Gastroesophageal sphincter (tissue), 3 donors: Measurements from ENCODE around the gene TUBGCP6.

Source experiments
- CTCF ChIP-seq, 4 experiments: fragments of 200-600 bp in 2 of 4; fragments of 450-650 bp in 2 of 4; sonication (generic) in 1 of 4; IDR thresholded peaks; one replicate each; pipeline ENCODE4 v1.5.1; 2017 to 2019; ENCODE audit warnings: antibody characterized with exemption in 4 of 4, mild to moderate bottlenecking in 2 of 4, moderate library complexity in 2 of 4
- EP300 ChIP-seq: sonication (generic); formaldehyde crosslinking; IDR thresholded peaks from one replicate; pipeline ENCODE4 v1.6.1; 2017; ENCODE audit warnings: antibody characterized with exemption, mild to moderate bottlenecking
- POLR2AphosphoS5 ChIP-seq: sonication (generic); formaldehyde crosslinking; IDR thresholded peaks from one replicate; pipeline ENCODE4 v1.6.1; 2017; ENCODE audit warnings: antibody characterized with exemption

- TF ChIP-seq CTCF (IDR thresholded peaks at IDR 0.05) (peak in 3 of 4 experiments; percentile 24 to 87 (median 29)), POLR2AphosphoS5 (no peak), EP300 (no peak)
Measured at GRCh38 chr22:50276143-50276542, 31.3 kb upstream of the TUBGCP6 start.
